Measurements from ENCODE around the gene TMA7.

TMA7 gene

DNA sequence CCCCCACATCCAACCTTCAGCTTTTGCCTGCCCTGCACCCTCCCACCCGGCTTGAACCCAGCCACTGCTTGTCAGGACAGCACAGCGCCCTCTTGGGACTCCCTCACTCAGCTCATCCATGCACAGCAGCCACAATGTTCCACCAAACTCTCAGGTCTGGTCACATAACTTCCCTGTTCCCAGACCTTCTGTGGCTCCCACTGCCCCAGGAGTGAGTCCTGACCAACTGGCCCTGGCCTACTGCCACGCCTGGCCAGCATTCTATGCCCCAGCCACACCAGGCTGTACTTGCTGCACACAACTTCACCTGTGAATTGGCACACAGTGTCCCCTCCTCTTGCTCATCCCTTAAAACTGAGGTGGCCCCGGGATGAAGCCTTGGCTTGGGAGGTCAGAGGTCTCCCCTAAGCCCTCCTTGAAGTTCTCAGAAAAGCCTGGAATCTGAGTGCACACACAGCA, 31.2 kb upstream of the TMA7 start:
- no peak for DNase-seq (ENCODE audit: low read depth in 1 of 2, low spot score in 1 of 2)

DNA sequence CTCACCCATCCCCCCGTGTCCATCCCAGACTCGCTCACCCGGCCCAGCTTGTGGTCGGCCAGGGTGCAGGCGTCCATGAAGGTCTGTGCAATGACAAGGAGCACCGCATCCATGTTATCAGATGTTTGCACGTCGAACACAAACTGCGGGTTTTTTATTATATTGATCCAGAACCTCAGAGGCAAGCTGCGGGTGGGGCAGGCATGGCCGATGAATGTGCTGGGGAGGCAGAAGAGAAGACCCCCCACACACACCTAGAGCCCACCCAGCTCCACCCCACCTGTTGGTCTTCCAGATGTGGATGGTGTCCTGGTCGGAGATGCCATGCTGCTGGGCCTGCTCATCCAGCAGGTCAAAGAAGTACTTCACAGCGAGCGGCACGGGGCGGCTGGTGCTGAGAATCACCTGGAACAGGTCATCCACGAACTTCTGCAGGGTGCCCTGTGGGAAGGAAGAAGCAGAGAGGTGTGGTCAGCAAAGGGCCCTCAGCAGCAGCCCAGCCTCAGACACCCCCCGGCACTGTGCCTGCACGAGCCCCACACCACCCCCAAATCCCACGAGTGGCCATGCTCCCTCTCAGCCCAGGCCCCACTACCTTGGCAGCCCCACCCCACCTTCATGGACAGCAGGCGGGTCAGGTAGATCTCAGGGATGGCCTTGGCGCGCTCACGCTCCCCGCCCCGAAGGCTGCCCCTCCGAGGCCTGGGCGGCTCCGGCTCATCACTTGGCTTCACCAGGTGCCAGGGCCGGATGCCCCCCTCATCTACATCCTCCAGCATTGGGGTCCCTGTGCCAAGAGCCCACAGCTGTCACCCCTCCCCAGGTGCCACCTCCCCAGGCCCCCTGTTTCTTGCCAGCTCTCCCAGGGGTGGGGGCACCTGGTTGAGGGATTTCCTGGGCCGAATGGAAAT, 30.5 kb upstream of the TMA7 start:
- DNase-seq (ENCODE audit: low read depth in 1 of 2, low spot score in 1 of 2): no peak

DNA sequence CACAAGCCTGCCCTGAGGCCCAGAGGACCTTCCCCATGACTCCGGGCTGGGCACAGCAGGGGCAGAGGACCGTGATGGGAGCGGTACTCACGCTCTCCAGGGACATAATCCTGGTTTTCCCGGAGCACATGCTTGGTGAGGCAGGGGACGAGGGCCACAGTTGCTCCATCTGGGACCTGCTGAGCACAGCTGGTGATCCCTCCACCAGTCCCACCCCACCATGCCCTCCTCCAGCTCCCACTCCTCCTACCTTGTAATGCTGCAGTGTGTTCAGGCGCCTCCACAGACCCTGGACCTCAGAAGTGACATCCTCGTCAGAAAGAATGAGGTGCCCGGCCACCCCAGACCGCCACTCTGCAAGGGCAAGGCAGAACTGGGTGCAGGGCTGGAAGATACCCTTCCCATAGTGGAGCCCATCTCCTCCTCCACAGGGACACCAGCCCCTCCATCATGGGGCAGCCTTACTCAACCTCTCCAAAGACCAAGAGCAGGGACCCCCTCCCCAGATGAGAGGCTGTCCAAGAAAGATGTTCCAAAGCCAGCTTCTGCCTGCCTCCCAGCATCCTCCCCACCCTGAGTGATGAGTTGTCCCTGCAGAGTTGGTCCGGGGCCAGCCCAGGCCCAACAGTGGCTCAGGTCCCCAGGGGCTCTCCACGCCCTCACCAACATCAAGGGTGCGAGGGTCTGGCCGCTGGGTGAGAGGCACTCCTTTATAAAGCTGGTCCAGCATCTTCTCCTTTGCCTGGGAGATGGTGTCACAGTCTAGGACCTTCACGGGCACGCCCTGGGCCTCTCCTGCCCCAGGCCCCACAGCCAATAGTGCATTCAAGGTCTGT, 29.6 kb upstream of the TMA7 start:
- DNase-seq (ENCODE audit: low read depth in 1 of 2, low spot score in 1 of 2): no peak

DNA sequence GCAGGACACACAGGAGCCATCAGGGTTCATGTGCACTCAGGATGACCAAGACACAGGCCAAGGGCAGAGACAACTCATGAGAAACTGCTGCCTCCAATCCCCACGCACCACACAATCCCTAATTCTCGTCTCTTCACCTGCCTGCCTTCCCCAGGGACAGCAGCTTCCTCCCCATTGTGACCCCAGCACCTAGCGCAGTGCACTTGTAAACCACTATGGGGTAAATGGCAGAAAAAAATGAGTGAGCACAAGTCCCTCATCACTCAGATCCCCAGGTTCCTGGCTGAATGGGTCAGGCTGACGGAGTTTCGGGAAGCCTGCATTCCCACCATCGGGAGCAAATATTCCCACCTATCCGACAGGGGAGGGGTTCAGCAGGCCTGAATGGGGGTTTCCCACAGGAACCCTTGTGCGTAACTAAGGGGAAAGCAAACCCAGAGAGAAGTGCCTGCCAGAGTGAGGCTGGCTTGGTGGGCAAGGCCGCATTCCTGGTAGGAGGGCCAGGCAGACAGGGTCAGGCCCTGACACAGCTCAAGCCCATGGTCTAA, 28.9 kb upstream of the TMA7 start:
- no peak for DNase-seq (ENCODE audit: low read depth in 1 of 2, low spot score in 1 of 2)

- no peak for DNase-seq (ENCODE audit: low read depth in 1 of 2, low spot score in 1 of 2)
Measured at GRCh38 chr3:48411606-48412374, 28.3 kb upstream of the TMA7 start.

DNA sequence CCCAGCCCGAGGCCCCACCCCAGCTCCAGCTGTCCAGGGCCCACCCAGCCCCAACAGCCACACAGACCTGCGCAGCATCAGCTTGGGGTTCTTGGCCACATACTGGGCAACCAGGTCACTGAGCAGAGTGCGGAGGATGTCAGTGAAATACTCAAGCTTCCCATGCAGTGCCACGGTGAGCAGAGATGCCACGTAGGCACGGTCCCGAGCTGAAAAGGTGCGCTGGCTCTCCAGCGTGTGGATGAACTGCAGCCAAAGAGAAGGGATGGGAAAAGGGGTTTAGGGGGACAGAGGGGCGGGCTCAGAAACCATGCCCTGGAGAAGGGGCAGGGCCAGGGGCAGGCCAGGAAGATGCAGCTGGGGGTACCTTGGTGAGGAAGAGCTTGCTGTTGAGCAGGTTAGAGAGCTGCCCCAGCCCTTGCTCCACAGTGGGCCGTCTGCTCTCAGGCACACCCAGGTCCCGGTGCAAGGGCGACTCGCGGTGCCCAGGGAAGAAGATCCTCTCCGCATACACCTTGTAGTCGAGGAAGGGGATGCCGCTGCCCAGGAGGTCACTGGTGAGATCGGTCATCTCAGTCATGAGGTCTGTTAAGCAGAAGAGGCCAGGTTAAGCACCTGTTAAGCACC, 27.6 kb upstream of the TMA7 start:
- no peak for DNase-seq (ENCODE audit: low read depth in 1 of 2, low spot score in 1 of 2)

DNA sequence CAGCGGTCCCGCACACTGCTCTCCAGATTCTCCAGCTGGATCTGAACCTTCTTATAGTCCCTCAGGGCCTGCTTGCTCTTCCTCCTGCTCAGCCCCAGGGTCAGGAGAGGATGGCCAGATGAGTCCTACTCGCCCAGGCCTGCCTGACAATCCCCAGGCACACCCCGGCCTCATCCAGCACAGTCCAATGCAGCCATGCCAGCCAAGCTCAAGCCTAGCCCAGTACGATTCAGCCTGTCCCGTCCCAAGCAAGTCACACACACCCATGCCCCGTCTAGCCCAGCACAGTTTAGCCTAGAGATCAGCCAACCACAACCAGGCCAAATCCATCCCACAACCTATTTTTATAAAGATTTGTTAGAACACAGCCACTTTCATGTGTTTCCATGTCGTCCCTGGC, 27.0 kb upstream of the TMA7 start:
- no peak for DNase-seq (ENCODE audit: low read depth in 1 of 2, low spot score in 1 of 2)

GRCh38 chr3:48413611-48414010, 26.4 kb upstream of the TMA7 start:
- no peak for DNase-seq (ENCODE audit: low read depth in 1 of 2, low spot score in 1 of 2)

GRCh38 chr3:48414376-48415250, 25.4 kb upstream of the TMA7 start:
- no peak for DNase-seq (ENCODE audit: low read depth in 1 of 2, low spot score in 1 of 2)

GRCh38 chr3:48415251-48415953, 24.7 kb upstream of the TMA7 start:
- no peak for DNase-seq (ENCODE audit: low read depth in 1 of 2, low spot score in 1 of 2)

DNA sequence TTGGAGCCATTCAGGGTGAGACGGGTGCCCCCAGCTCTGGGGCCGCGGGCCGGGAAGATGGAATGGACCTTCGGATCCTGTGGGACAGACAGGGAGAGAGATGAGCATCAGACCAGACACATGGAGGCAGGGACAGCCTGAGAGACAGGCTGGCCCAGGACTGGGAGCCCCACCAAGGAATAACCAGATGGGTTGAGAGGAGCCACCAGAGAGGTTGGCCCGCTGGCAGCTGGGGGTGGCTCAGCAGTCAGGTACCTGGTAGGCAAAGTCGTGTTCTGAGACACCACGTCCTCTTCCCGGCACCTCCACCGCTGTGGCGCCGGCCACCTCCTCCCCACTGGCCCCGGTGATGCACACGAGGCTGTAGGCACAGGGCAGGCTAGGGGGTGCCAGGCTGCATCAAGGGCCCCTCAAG, 24.0 kb upstream of the TMA7 start:
- DNase-seq (ENCODE audit: low read depth in 1 of 2, low spot score in 1 of 2): no peak

- DNase-seq (ENCODE audit: low read depth in 1 of 2, low spot score in 1 of 2): no peak
Measured at GRCh38 chr3:48416546-48416945, 23.5 kb upstream of the TMA7 start.

DNA sequence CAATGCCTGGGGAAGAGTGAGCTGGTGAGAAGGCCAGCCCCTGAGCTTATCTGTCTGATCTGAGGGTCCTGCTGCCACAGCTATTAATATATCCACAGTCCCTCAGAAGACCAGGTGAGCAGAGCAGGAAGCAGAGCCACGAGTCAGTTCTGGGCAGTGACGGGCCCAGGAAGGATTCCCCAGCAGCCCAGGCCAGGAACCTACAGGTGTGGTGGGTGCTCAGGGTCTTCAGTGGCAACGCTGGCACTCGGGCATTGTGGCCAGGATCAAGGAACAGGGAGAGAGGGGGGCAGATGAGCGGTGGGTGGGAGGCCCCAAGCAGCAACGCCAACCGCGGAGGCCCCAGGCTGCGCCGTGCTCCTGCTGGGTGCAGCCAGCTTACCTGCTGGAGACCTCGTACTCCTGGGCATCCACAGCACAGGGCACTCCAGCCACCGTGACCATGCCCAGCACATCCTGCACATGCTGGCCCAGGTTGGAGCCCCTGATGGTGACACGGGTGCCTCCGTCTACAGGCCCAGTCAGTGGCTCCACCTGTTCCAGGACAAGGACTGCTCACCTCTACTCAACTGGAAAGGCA, 22.4 kb upstream of the TMA7 start:
- DNase-seq (ENCODE audit: low read depth in 1 of 2, low spot score in 1 of 2): no peak

GRCh38 chr3:48418140-48418539, 21.9 kb upstream of the TMA7 start:
- DNase-seq (ENCODE audit: low read depth in 1 of 2, low spot score in 1 of 2): no peak

GRCh38 chr3:48418651-48419050, 21.4 kb upstream of the TMA7 start:
- DNase-seq (ENCODE audit: low read depth in 1 of 2, low spot score in 1 of 2): no peak

- no peak for DNase-seq (ENCODE audit: low read depth in 1 of 2, low spot score in 1 of 2)
Measured at GRCh38 chr3:48419149-48419548, 20.9 kb upstream of the TMA7 start.

- no peak for DNase-seq (ENCODE audit: low read depth in 1 of 2, low spot score in 1 of 2)
Measured at GRCh38 chr3:48419597-48419996, 20.5 kb upstream of the TMA7 start.

- DNase-seq (ENCODE audit: low read depth in 1 of 2, low spot score in 1 of 2): no peak
Measured at GRCh38 chr3:48420561-48420960, 19.5 kb upstream of the TMA7 start.

DNA sequence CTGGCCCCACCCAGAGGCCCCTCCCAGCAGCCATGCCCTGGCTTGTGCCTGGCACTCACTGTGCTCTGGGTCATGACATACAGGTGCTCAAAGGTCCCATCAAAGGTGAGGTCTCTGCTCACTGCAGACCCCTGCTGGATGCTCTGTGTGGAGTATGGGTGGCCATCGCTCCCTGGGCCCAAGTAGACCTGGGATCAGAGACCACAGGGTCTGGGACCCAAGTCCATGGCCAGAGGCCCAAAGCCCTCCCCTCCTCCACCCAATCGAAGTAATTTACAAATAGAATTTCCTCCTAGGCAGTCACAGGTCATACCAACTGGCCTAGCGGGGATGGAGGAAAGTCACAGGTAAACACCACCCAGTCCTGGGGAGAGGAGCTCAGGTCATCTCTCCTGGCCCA, 17.8 kb upstream of the TMA7 start:
- DNase-seq (ENCODE audit: low read depth in 1 of 2, low spot score in 1 of 2): no peak
